Cerebellar cortex (tissue), 1 donor: Measurements from ENCODE around the gene C11orf65.
"Not testable (repeated sequence)": the region's sequence is repeated elsewhere in the genome, so short reads cannot be mapped to it uniquely, and the experiment has no call there.

ENCODE experiments used
- DNase-seq: peaks from one replicate; pipeline ENCODE4 v3.0.0-alpha.2; 2015; ENCODE audit warnings: low spot score

The C11orf65 gene

GRCh38 chr11:108472681-108473080 lies 5.4 kb upstream of the C11orf65 start:
- DNase-seq = no peak

- no peak for DNase-seq
Measured at GRCh38 chr11:108468478-108468864, 1.1 kb upstream of the C11orf65 start.

GRCh38 chr11:108466405-108466804 lies 924 bp downstream of the C11orf65 start:
- DNase-seq = no peak

GRCh38 chr11:108453207-108453835 lies 14.0 kb downstream of the C11orf65 start:
- DNase-seq = no peak

GRCh38 chr11:108441445-108441844 lies 25.9 kb downstream of the C11orf65 start:
- not testable (repeated sequence) for DNase-seq

- DNase-seq = no peak
Measured at GRCh38 chr11:108436594-108436993, 30.7 kb downstream of the C11orf65 start.

GRCh38 chr11:108435066-108435465 lies 32.3 kb downstream of the C11orf65 start:
- DNase-seq = no peak

- DNase-seq = no peak
Measured at GRCh38 chr11:108432783-108433182, 34.5 kb downstream of the C11orf65 start.

GRCh38 chr11:108431997-108432396 lies 35.3 kb downstream of the C11orf65 start:
- DNase-seq = no peak

GRCh38 chr11:108431370-108431769 lies 36.0 kb downstream of the C11orf65 start:
- DNase-seq = no peak

- not testable (repeated sequence) for DNase-seq
Measured at GRCh38 chr11:108417551-108417950, 49.8 kb downstream of the C11orf65 start.

GRCh38 chr11:108414958-108415357 lies 52.4 kb downstream of the C11orf65 start:
- no peak for DNase-seq

GRCh38 chr11:108405706-108406105 lies 61.6 kb downstream of the C11orf65 start:
- no peak for DNase-seq

- no peak for DNase-seq
Measured at GRCh38 chr11:108403052-108403451, 64.3 kb downstream of the C11orf65 start.

GRCh38 chr11:108402241-108402640 lies 65.1 kb downstream of the C11orf65 start:
- no peak for DNase-seq

- DNase-seq = no peak
Measured at GRCh38 chr11:108398439-108398838, 68.9 kb downstream of the C11orf65 start.

GRCh38 chr11:108396672-108397071 lies 70.7 kb downstream of the C11orf65 start:
- not testable (repeated sequence) for DNase-seq

GRCh38 chr11:108394744-108395284 lies 72.5 kb downstream of the C11orf65 start:
- DNase-seq = no peak

- DNase-seq = no peak
Measured at GRCh38 chr11:108393046-108393445, 74.3 kb downstream of the C11orf65 start.

- DNase-seq = no peak
Measured at GRCh38 chr11:108392353-108392752, 75.0 kb downstream of the C11orf65 start.

- DNase-seq = no peak
Measured at GRCh38 chr11:108388576-108388975, 78.8 kb downstream of the C11orf65 start.

- DNase-seq = not testable (repeated sequence)
Measured at GRCh38 chr11:108373505-108373904, 93.8 kb downstream of the C11orf65 start.

- no peak for DNase-seq
Measured at GRCh38 chr11:108370990-108371389, 96.3 kb downstream of the C11orf65 start.

GRCh38 chr11:108370315-108370714 lies 97.0 kb downstream of the C11orf65 start:
- DNase-seq = no peak
